Esophagus muscularis mucosa (tissue), 4 donors: ENCODE results near the gene LILRB2. TPM values are rescaled to one million over a fixed set of nuclear protein-coding genes. Genes with fewer than 3 reads are reported as not detected.

Experiments used
- DNase-seq: peaks from one replicate; pipeline ENCODE4 v3.0.0-alpha.2; 2017; ENCODE audit errors: extremely low spot score
- H3K27ac ChIP-seq, 4 donors: fragments of 200-600 bp; sonication (generic); replicated peaks in 1 of 4; 1 replicate in 3 of 4; 2 replicates in 1 of 4; pipeline ENCODE4 v1.5.1; 2016 to 2019; ENCODE audit warnings: mild to moderate bottlenecking in 1 of 4
- H3K27me3 ChIP-seq, 4 donors: fragments of 200-600 bp; sonication (generic); one replicate each; pipeline versions ENCODE4 v1.5.1 to v1.6.0; 2016 to 2019
- H3K36me3 ChIP-seq, 4 donors: fragments of 200-600 bp; sonication (generic); one replicate each; pipeline ENCODE4 v1.5.1; 2016 to 2019
- H3K4me1 ChIP-seq, 4 donors: fragments of 200-600 bp; sonication (generic); one replicate each; pipeline ENCODE4 v1.5.1; 2016 to 2019
- H3K4me3 ChIP-seq, 4 donors: fragments of 200-600 bp; sonication (generic); 1 replicate in 2 of 4; 2 replicates in 2 of 4; pipeline ENCODE4 v1.5.1; 2016 to 2019; ENCODE audit warnings: mild to moderate bottlenecking in 4 of 4, moderate library complexity in 1 of 4
- H3K9me3 ChIP-seq, 4 donors: fragments of 200-600 bp; sonication (generic); 1 replicate in 3 of 4; 2 replicates in 1 of 4; pipeline ENCODE4 v1.5.1; 2016 to 2019
- EP300 ChIP-seq: sonication (generic); formaldehyde crosslinking; IDR thresholded peaks from one replicate; pipeline ENCODE4 v1.6.1; 2017; ENCODE audit warnings: antibody characterized with exemption
- POLR2A ChIP-seq: fragments of 450-650 bp; IDR thresholded peaks from one replicate; pipeline ENCODE4 v1.6.1; 2017; ENCODE audit warnings: antibody characterized with exemption, moderate library complexity, mild to moderate bottlenecking, low read depth
- POLR2AphosphoS5 ChIP-seq, 2 donors: sonication (generic); formaldehyde crosslinking; IDR thresholded peaks; one replicate each; pipeline ENCODE4 v1.6.1; 2017; ENCODE audit warnings: antibody characterized with exemption in 2 of 2
- WGBS: methylation state at CpG from one replicate; pipeline ENCODE4 v1.1.5; 2018; 5-methylcytosine and 5-hydroxymethylcytosine counted together
- intact Hi-C: fragments of 100-400 bp; cut with DNase I; formaldehyde crosslinking; loops from one replicate; pipeline ENCODE4 v1.15.1; 2023
- total RNA-seq, 4 donors: library from RNA; depleted of rRNA; stranded (reverse); fragments of >200 nt; gene quantifications; one replicate each; pipeline versions ENCODE4 v1.1.0 to v1.2.1, GENCODE V29; 2016
- TF ChIP-seq, protein P1 (sequence below), 3 experiments: fragments of 200-600 bp in 2 of 3; fragments of 450-650 bp in 1 of 3; sonication (generic) in 2 of 3; IDR thresholded peaks; one replicate each; pipeline ENCODE4 v1.5.1; 2017 to 2019; ENCODE audit warnings: antibody characterized with exemption in 3 of 3, mild to moderate bottlenecking in 2 of 3, moderate library complexity in 1 of 3

Gene LILRB2
- total RNA-seq, 4 donors from 2014 or later = 2.1 to 5.6 (median 2.6) TPM

- Histone ChIP-seq H3K27ac (no peak within 1 kb of the TSS), H3K4me1 (no peaks in the 10 kb centered on the region), H3K27me3 (peaks cover 0 to 62% (median 5%) of the 10 kb centered on the region in 4 donors), H3K9me3 (no peaks in the 10 kb centered on the region), H3K36me3 (no peaks in the 10 kb centered on the region), H3K4me3 (no peak within 1 kb of the TSS)
- 42% methylated on average over 6 of the region's 13 CpGs for WGBS
- intact Hi-C loops = no loop called here
- DNase-seq = no peak
- TF ChIP-seq EP300 = no peak
- no peak for TF ChIP-seq POLR2AphosphoS5 (IDR thresholded peaks at IDR 0.05)
These were observed 31.8 kb upstream of the LILRB2 start, which contains the start of gene LILRA5 for GRCh38 chr19:54312436-54313377. Gene LILRA5, minus strand, starts transcription at chr19:54313166. Its CDS starts 147 bp downstream, at chr19:54313019.

- H3K27me3 ChIP-seq = peaks cover 0 to 57% (median 1%) of the 10 kb centered on the region in 4 donors
- no CpG with 5 or more reads among the region's 6 CpGs for WGBS
- no peak overlapping the region for H3K27ac ChIP-seq
- no peaks in the 10 kb centered on the region for H3K36me3 ChIP-seq
- no peaks in the 10 kb centered on the region for H3K9me3 ChIP-seq
- no peak overlapping the region for H3K4me3 ChIP-seq
- TF ChIP-seq, protein P1, sequence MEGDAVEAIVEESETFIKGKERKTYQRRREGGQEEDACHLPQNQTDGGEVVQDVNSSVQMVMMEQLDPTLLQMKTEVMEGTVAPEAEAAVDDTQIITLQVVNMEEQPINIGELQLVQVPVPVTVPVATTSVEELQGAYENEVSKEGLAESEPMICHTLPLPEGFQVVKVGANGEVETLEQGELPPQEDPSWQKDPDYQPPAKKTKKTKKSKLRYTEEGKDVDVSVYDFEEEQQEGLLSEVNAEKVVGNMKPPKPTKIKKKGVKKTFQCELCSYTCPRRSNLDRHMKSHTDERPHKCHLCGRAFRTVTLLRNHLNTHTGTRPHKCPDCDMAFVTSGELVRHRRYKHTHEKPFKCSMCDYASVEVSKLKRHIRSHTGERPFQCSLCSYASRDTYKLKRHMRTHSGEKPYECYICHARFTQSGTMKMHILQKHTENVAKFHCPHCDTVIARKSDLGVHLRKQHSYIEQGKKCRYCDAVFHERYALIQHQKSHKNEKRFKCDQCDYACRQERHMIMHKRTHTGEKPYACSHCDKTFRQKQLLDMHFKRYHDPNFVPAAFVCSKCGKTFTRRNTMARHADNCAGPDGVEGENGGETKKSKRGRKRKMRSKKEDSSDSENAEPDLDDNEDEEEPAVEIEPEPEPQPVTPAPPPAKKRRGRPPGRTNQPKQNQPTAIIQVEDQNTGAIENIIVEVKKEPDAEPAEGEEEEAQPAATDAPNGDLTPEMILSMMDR (IDR thresholded peaks at IDR 0.05) = no peak
- TF ChIP-seq POLR2AphosphoS5 (IDR thresholded peaks at IDR 0.05) (no peak), POLR2A (no peak), EP300 (no peak)
- H3K4me1 ChIP-seq = no peaks in the 10 kb centered on the region
- no peak for DNase-seq
- intact Hi-C loops = no loop called here
These were observed 31.1 kb upstream of the LILRB2 start for GRCh38 chr19:54312011-54312410.

GRCh38 chr19:54311486-54311885 is 30.6 kb upstream of the LILRB2 start:
- WGBS = 20% methylated on average over 1 of the region's 5 CpGs
- no peak overlapping the region for H3K27ac ChIP-seq
- H3K4me1 ChIP-seq = no peaks in the 10 kb centered on the region
- no peak for DNase-seq
- intact Hi-C loops = no loop called here
- no peaks in the 10 kb centered on the region for H3K36me3 ChIP-seq
- no peaks in the 10 kb centered on the region for H3K9me3 ChIP-seq
- peaks cover 0 to 57% (median 0%) of the 10 kb centered on the region in 4 donors for H3K27me3 ChIP-seq
- TF ChIP-seq POLR2AphosphoS5 (IDR thresholded peaks at IDR 0.05) (no peak), POLR2A (no peak), EP300 (no peak)
- TF ChIP-seq, protein P1 (IDR thresholded peaks at IDR 0.05) = no peak
- H3K4me3 ChIP-seq = no peak overlapping the region

DNA sequence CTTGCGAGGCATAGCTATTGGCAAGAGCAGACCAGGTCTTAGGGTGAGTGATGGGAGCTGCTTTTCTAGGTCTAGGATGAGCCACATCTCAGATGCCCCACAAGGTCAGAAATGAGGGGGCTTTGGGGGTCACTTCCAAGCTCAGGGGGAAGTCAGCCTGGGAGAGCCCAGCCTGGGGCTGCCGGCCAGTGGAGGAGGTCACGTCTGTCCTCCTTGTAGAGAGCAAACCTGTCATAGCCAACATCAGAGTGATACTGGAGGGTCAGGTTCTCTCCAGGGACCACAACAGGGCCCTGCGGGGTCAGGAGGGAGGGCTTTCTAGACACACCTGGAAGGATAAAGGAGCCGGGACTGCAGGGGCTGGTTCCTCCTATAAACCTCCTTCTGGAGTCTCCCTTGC is 29.6 kb upstream of the LILRB2 start:
- no peaks in the 10 kb centered on the region for H3K36me3 ChIP-seq
- H3K27me3 ChIP-seq = peaks cover 0 to 59% (median 0%) of the 10 kb centered on the region in 4 donors
- no peaks in the 10 kb centered on the region for H3K9me3 ChIP-seq
- H3K4me1 ChIP-seq = no peaks in the 10 kb centered on the region
- intact Hi-C loops = no loop called here
- H3K27ac ChIP-seq = no peak overlapping the region
- H3K4me3 ChIP-seq = no peak overlapping the region
- WGBS = 87% methylated on average over 3 of the region's 5 CpGs
- TF ChIP-seq, protein P1 (IDR thresholded peaks at IDR 0.05) = no peak
- TF ChIP-seq POLR2A (no peak), EP300 (no peak), POLR2AphosphoS5 (IDR thresholded peaks at IDR 0.05) (no peak)
- no peak for DNase-seq

DNA sequence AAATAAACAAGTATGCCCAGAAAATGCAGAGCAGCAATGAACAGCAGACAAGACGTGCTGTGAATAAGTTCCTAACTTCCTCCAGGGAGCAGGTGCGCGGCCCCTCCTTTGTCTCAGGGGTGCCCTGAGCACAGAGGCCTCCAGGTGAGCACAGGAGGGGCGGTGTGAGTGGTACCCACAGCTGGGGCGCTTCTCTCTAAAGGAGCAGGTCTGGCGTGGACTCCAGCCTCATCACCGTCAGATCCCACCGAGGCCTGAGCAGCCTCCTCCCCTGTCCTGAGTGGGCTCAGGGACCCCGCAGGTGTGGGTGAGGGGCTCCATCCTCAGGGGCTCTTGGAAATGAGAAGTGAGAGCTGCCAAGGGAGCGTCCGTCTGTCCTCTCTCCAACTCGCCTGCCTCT is 28.9 kb upstream of the LILRB2 start:
- no peak for DNase-seq
- H3K27ac ChIP-seq = no peak overlapping the region
- no peaks in the 10 kb centered on the region for H3K4me1 ChIP-seq
- intact Hi-C loops = no loop called here
- no peaks in the 10 kb centered on the region for H3K9me3 ChIP-seq
- no peak overlapping the region for H3K4me3 ChIP-seq
- no peaks in the 10 kb centered on the region for H3K36me3 ChIP-seq
- H3K27me3 ChIP-seq = peaks cover 0 to 59% (median 0%) of the 10 kb centered on the region in 4 donors
- 74% methylated on average over 12 of the region's 12 CpGs for WGBS
- TF ChIP-seq POLR2A (no peak), POLR2AphosphoS5 (IDR thresholded peaks at IDR 0.05) (no peak), EP300 (no peak)
- TF ChIP-seq, protein P1 (IDR thresholded peaks at IDR 0.05) = no peak
